ENCODE results near the gene DSG4. TPM values are rescaled to one million over a fixed set of nuclear protein-coding genes. Genes with fewer than 3 reads are reported as not detected.

Gene DSG4
- total and polyA plus RNA-seq, 8 donors: not detected

DNA sequence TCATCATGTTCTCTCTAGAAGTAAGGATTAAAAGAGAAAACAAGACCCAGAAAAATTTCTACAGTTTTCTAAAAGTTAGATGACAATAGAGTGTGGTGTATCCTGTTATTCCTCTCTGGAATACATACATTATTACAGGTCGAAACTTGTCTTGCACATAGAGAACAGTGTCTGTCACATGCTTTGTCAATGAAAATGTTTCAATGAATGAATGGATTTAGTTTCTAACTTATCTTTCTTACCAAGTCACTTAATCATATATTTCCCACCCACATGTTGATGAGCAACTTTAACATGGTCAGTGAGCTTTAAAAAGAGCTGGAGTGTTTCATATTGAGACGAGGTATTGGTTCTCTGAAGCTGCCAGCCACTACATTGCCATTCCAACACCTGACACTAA lies 4.3 kb downstream of the DSG4 start:
- Histone ChIP-seq H3K4me1 (no peaks in the 10 kb centered on the region), H3K36me3 (no peaks in the 10 kb centered on the region), H3K9me3 (no peaks in the 10 kb centered on the region), H3K27me3 (no peaks in the 10 kb centered on the region), H3K27ac (no peak overlapping the region), H3K4me3 (no peak overlapping the region)
- TF ChIP-seq, protein P1, sequence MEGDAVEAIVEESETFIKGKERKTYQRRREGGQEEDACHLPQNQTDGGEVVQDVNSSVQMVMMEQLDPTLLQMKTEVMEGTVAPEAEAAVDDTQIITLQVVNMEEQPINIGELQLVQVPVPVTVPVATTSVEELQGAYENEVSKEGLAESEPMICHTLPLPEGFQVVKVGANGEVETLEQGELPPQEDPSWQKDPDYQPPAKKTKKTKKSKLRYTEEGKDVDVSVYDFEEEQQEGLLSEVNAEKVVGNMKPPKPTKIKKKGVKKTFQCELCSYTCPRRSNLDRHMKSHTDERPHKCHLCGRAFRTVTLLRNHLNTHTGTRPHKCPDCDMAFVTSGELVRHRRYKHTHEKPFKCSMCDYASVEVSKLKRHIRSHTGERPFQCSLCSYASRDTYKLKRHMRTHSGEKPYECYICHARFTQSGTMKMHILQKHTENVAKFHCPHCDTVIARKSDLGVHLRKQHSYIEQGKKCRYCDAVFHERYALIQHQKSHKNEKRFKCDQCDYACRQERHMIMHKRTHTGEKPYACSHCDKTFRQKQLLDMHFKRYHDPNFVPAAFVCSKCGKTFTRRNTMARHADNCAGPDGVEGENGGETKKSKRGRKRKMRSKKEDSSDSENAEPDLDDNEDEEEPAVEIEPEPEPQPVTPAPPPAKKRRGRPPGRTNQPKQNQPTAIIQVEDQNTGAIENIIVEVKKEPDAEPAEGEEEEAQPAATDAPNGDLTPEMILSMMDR (IDR thresholded peaks at IDR 0.05): no peak
- ATAC-seq (no peak), DNase-seq (no peak)
- intact Hi-C loops (cut with DNase I): no loop called here

DNA sequence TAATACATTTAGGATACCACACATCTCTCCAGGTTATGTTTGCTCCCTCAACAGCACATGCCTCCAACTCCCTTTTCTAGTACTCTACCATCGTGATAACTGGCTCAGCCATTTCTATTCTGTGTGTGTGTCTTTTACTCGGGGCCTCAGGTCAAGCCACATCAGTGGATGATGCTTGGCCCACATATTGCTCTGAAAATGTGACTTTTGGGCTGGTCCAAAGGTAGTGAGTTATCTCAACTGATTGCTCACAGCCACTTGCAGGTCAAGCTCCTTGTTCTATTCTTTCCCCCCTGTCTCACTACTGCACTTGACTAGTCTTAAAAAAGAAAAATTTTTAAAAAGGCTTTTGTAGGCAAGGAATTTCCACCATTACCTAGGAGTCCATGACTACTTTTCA lies 5.5 kb downstream of the DSG4 start:
- H3K4me1 ChIP-seq: no peaks in the 10 kb centered on the region
- DNase-seq (no peak), ATAC-seq (no peak)
- intact Hi-C loops (cut with DNase I): no loop called here
- H3K9me3 ChIP-seq: no peaks in the 10 kb centered on the region
- no peak overlapping the region for H3K27ac ChIP-seq
- no peaks in the 10 kb centered on the region for H3K27me3 ChIP-seq
- H3K36me3 ChIP-seq: no peaks in the 10 kb centered on the region
- TF ChIP-seq, protein P1 (IDR thresholded peaks at IDR 0.05): no peak
- no peak overlapping the region for H3K4me3 ChIP-seq

DNA sequence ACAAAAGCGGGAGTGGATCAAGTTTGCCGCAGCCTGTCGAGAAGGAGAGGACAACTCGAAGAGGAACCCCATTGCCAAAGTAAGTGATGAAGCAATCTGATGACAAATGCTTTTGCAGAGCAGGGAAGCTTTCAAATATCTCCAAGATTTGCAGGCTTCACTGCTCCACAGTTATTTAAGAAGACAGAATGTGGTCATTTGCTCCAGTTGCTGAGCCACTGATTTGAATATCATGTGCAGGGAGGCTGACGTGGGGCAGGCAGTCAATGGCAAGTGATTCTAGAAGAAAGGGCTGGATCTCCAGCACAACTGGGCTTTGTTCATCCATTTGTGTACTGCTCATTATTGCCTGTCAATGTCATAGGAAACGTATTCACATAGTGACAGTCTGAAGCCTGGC lies 10.2 kb downstream of the DSG4 start:
- no peak overlapping the region for H3K27ac ChIP-seq
- H3K4me1 ChIP-seq: no peaks in the 10 kb centered on the region
- no peak for ATAC-seq
- H3K4me3 ChIP-seq: no peak overlapping the region
- no peaks in the 10 kb centered on the region for H3K9me3 ChIP-seq
- intact Hi-C loops (cut with DNase I): no loop called here
- no peak for DNase-seq
- H3K27me3 ChIP-seq: no peaks in the 10 kb centered on the region
- TF ChIP-seq, protein P1 (IDR thresholded peaks at IDR 0.05): no peak
- H3K36me3 ChIP-seq: no peaks in the 10 kb centered on the region

DNA sequence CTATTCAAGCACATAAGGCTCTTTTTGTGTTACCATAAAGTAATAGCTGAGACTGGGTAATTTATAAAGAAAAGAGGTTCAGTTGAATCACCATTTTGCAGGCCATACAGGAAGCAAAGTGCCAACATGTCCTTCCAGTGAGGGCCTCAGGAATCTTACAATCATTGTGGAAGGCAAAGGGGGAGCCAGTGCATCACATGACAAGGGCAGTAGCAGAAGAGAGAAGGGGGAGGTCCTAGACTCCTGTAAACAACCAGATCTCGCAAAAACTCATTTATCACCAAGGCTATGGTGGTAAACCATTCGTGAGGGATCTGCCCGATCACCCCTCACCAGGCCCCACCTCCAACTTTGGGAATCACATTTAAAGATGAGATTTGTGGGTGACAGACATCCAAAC lies 16.7 kb downstream of the DSG4 start:
- TF ChIP-seq, protein P1 (IDR thresholded peaks at IDR 0.05): no peak

DNA sequence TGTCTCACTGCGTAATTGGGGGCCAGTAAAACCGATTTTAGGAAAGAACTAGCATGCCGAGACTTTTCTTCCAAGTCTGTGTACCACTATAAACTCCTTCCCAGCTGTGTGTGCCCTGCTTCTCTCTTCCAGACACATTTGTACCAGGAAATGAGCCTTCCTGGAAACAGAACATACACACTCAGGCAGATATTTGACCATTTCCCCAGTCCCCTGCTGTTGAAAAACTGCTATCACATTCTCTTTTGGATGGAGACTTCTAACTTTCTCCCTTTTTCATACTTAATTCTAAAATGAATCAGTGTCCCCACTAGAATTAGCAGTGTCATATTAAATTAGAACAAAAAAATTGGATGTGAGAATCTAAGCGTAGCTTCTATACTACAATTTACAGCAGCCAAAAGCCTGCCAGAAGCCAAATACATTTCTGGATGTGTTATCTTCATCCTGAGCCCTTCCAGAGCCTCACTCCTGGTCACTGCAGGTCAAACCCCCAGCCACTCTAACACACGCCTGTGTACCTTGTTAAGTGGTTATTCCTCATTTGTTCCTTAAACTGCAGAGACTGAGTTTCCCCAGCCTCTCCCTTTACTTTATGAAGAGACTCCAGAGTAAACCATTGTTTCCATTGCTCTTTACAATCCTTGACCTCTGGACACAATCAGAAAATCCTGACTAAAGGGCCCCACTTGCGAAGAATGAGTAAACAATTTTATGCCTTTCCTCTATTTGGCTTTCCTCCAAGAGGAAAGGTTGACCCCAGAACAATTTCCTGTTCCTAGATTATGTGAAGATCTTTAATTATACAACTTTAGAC lies 20.4 kb downstream of the DSG4 start:
- no peak overlapping the region for H3K27ac ChIP-seq
- DNase-seq: no peak
- H3K9me3 ChIP-seq: no peaks in the 10 kb centered on the region
- peak; percentile 84 for ATAC-seq
- TF ChIP-seq, protein P1 (IDR thresholded peaks at IDR 0.05): no peak
- H3K36me3 ChIP-seq: no peaks in the 10 kb centered on the region
- no peaks in the 10 kb centered on the region for H3K27me3 ChIP-seq
- no peak overlapping the region for H3K4me3 ChIP-seq
- intact Hi-C loops (cut with DNase I): no loop called here
- H3K4me1 ChIP-seq: peaks cover 4 to 6% of the 10 kb centered on the region in 2 donors

More for the DNA sequence above, 16.7 kb downstream of the DSG4 start:
- no peak for ATAC-seq
- Histone ChIP-seq H3K27me3 (no peaks in the 10 kb centered on the region), H3K4me3 (no peak overlapping the region), H3K4me1 (peaks cover 4 to 6% of the 10 kb centered on the region in 2 donors), H3K27ac (no peak overlapping the region), H3K9me3 (no peaks in the 10 kb centered on the region), H3K36me3 (no peaks in the 10 kb centered on the region)
- intact Hi-C loops (cut with DNase I): no loop called here
- no peak for DNase-seq
